ENCODE results near the gene HMG20B.
A peak's percentile ranks its signal among the peaks of the same experiment; 100 is the strongest.

The HMG20B gene

DNA sequence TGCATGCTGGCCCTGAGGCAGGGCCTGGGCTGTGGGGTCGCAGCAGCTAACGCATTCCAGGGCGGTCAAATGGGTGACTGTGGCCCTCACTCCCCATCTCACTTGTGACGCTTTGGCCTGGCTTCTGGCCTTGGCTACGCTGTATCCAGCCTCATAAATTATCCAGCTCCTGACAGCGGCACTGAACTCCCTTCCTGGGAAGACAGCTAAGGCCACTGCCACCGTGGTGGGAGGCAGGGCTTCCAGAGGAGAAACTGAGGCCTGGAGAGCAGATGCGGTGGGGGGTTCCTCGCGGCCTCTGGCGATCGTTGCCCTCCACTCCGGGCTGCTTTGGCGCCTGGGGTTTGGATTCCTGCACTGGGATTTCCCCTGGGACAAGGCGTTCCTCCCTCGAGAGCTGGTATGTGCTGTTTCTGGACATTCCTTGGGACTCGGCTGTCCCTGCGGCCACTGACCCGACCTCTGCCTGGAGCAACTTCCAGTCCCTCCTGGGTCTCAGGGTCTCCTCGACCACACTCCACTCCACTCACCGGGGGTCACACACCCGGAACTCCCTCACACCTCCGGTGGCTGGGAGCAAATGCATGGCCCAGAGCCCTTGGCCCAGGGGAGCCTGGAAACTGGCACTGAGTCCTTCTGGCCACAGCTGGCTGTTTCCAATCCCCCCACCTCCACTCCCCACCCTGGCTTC, 30.5 kb downstream of the HMG20B start:
- TF ChIP-seq CTCF (IDR thresholded peaks at IDR 0.05; ENCODE audit: low read depth, low read length): no peak
- H3K4me3 ChIP-seq (ENCODE audit: low read depth, low read length): no peak overlapping the region

DNA sequence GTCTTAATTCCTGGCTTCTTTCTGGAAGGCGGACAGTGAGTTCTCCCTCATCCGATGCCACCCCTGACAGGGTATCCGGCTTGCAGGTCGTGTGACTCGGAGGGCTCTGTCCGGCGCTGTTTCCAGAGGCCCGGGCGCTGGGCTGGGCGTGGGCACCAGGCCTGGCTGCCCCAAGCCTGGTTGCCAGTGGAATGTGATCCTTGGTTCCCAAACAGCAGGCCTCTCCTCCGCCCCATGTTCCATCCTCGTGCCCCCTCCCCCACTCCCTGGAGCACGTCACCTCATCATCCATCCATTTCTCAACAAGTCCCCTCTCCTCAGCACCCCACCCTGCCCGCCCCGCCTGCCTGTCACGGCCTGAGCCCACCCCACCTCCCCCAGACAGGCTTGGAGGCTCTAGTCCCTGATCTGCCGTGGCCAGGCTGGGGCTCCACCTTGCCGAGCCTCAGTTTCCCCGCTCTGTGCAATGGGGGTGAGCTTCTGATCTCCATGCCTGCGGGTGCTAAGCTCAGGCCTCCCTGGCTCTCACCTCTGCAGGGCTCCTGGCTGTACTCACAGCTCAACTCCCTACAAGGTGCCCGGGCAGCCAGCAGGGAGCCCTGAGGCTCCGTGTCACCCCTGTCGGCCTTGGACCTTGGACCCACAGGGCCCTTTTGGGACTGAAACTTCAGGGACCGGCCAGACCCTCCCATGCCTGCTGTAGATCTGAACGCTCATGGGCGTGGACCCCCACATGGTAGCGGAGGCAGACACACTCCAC, 31.7 kb downstream of the HMG20B start:
- H3K4me3 ChIP-seq (ENCODE audit: low read depth, low read length): no peak overlapping the region
- TF ChIP-seq CTCF (IDR thresholded peaks at IDR 0.05; ENCODE audit: low read depth, low read length): no peak

DNA sequence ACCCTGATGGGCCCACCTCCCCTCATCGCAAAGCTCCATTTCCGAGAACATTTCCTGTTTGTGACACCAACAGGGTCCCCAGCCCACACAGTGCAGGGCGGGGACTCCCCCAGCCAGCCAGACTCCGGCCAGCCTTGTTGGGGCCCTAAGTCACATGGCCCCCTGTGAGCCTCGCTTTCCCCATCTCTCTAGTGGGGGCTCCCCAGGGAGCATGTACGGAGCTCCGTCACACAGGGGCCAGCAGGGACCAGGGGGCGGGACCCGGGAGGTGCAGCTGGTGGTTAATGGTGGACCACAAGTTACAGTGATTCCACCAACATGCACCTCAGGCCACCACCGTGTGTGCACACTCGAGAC, 32.2 kb downstream of the HMG20B start:
- no peak overlapping the region for H3K4me3 ChIP-seq (ENCODE audit: low read depth, low read length)
- TF ChIP-seq CTCF (IDR thresholded peaks at IDR 0.05; ENCODE audit: low read depth, low read length): no peak

- no peak for TF ChIP-seq CTCF (IDR thresholded peaks at IDR 0.05; ENCODE audit: low read depth, low read length)
- H3K4me3 ChIP-seq (ENCODE audit: low read depth, low read length): no peak overlapping the region; the same call in 1 of the 2 replicates
These were observed 32.6 kb downstream of the HMG20B start for GRCh38 chr19:3605361-3605760.

- no peak for TF ChIP-seq CTCF (IDR thresholded peaks at IDR 0.05; ENCODE audit: low read depth, low read length)
- H3K4me3 ChIP-seq (ENCODE audit: low read depth, low read length): peak overlapping the region; percentile 58
These were observed 33.0 kb downstream of the HMG20B start for GRCh38 chr19:3605770-3606169.

DNA sequence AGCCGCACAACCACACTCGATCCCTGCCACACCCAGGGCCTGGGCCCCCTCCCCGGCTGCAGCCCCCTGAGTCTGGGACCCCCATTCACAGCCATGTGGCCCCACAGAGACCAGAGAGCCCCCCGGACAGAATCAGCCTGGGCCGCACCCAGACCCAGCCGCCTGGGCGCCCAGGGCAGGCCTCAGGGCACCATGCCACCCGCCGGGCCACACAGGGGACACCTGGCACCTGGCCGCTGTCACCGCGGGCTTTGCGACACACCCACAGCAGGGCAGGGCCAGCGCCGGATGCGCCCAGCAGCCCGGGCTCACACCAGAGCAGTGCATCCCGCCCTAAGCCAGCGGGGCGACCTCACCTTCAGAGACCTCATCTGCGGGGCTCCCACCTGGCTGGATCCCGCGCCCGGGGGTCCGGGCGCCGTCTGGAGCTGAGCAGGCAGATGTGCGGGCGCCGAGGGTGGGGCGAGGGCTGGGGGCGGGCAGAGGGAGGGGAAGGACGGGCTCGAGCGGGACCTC, 33.5 kb downstream of the HMG20B start:
- H3K4me3 ChIP-seq (ENCODE audit: low read depth, low read length): peak overlapping the region; percentile 58
- no peak for TF ChIP-seq CTCF (IDR thresholded peaks at IDR 0.05; ENCODE audit: low read depth, low read length)

DNA sequence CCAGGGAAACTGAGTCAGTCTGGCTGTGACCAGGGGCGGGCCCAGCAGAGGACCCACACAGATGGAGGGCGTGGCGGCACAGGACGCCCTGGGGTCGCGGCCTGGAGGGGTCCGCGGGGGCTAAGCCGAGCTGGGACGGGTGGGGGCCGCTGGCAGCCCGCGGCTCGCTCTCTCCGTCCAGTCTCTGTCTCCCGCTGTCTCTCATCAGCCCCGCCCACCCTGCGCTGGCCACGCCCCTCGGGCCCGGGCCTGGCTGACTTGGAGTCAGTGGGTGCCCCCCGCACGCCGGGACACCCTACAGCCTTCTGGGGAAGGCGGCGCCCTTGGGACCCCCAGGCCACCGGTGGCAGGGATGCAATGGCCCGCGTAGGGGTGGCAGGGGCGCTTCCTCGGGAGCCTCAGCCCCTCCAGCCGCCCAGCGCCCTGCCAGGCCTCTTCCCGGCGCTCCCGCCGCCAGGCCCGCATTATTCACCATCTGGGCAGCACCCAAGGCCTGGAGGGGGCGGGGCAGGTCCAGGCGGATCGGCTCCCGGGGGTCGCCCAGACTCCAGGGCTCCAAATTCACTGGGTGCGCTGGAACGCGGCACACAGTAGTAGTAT, 34.0 kb downstream of the HMG20B start, which contains the start of gene TBXA2R:
Gene TBXA2R (minus strand): TSS at position 186 of the 600 bp plus-strand sequence. CDS start 6,241 bp downstream, outside the sequence.
- peak within 1 kb of the TSS; percentile 58 for H3K4me3 ChIP-seq (ENCODE audit: low read depth, low read length)
- no peak for TF ChIP-seq CTCF (IDR thresholded peaks at IDR 0.05; ENCODE audit: low read depth, low read length)
